GM12801 (cell line): ENCODE data around the gene ACP2.

ENCODE experiments used
- CTCF ChIP-seq: IDR thresholded peaks from one replicate; pipeline ENCODE4 v1.5.1; 2011; ENCODE audit warnings: control low read depth; ENCODE audit not compliant: insufficient read length; ENCODE audit errors: extremely low read depth

The ACP2 gene

GRCh38 chr11:47249378-47249715 is 733 bp upstream of the ACP2 start:
- TF ChIP-seq CTCF: no peak

DNA sequence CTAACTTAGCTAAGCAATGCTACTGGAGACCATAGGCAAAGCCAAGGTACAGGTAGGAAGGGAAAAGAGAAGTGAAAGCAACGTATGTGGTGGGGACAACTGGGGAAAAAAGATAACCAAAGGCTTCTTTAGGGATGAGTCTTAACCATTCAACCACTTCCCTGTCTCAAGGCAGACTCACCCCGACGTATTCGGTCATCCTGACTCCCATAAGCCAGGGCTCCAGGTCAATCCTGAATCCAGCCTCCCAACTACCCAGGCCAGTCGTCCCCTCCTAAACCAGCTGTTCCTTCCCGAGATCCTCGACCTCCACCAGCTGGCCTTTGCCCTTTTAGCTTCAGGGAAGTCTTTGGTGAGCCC is 330 bp downstream of the ACP2 start:
- TF ChIP-seq CTCF: no peak

DNA sequence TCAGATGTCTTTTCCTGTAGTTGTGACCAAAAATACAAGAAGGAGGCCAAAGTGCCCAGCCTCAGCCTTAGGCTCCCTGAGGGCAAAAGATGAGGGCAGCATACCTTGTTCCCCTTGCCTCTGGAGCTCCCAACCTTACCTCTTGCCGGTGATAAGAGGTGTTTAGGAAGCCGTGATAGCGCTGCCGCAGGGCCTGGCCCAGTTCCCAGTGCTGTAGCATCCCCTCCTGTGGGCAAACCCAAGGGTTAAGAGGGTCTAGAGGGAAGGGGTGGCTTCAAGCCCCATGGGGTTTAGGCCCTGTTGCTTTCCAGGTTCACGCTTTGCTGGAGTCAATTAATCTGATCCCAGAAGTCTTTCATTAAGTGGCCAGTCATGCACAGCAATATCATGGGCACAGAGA is 1.1 kb downstream of the ACP2 start:
- no peak for TF ChIP-seq CTCF

DNA sequence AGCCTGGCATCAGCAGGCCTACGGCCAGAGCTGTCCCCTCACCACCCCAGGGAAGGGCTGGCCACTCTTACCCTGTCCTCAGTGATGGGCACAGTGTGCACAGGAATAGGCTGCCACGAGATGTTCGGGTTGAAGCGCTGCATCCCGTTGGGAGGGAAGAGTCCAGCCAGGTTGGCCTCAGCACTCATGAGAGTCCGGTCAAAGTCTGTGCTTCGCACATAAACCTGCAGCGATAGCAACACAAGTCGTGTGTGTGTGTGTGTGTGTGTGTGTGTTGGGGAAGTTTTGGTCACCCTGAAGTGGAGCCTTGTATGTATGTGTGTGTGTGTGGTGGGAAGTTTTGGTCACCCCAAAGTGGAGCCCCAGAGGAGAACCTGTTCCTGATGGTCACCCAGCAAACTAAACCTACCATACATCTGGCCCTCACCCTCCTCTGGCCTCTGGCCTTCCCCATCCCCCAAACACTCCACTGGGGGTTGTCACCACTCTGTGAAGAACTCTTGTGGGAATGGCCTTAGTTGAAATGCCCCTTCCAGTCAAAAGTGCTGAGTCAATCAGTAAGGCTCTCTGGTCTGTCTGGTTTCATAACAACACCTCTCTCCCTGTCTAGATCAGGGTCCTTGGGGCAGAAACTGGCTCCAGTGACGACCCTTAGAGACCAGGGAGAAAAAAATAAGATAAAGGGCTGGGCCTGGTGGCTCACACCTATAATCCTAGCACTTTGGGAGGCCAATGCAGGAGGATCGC is 2.8 kb downstream of the ACP2 start:
- no peak for TF ChIP-seq CTCF

GRCh38 chr11:47244448-47245350 is 3.9 kb downstream of the ACP2 start:
- TF ChIP-seq CTCF: no peak

- TF ChIP-seq CTCF: no peak
Observed at GRCh38 chr11:47243454-47243853, 5.2 kb downstream of the ACP2 start.

DNA sequence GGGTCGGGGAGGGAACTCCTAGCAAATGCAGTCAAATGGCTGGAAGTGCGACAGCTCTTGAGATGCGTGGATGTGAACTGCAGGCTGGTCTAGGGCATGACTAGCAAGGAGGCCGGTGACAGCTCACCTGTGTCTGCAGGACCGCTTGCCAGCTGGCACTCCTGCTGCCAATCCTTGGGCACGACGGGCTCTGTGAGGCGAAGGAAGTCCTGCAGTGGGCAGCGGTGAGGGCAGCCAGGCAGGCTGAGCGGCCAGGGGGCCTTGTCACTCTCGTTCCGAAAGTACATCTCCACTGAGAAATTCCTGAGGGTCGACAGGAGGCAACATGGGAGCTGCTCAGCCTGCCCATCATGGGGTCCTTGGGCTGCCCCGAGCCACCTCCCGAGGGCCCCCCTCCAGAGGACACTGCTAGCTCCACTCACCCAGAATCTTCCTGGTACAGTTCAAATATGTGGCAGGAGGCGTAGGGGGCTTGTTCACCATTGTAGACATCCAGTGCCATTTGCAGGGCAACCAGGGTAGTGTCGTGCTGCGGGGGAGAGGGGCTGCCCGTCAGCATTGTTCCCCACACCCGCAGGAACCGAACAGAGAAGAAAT is 5.9 kb downstream of the ACP2 start:
- TF ChIP-seq CTCF: no peak
